Measurements from ENCODE around the gene KPTN. TPM values are rescaled to one million over a fixed set of nuclear protein-coding genes. Genes with fewer than 3 reads are reported as not detected.

The KPTN gene
- total and polyA plus RNA-seq, 2 donors (not counting 1 experiment from before 2014, with no cell fraction given), result 8.1 to 11.4 TPM

- no peak overlapping the region for H3K27ac Mint-ChIP-seq
- Histone ChIP-seq H3K4me1 (ENCODE audit: control insufficient read depth in 2 of 2, insufficient read depth in 2 of 2, low read length in 2 of 2) (peaks cover 25 to 27% of the 10 kb centered on the region in 2 donors), H3K4me3 (ENCODE audit: control extremely low read depth in 1 of 5, extremely low read depth in 1 of 5, insufficient read depth in 1 of 5, low read depth in 2 of 5, low read length in 4 of 5) (no peak overlapping the region), H3K27ac (ENCODE audit: low read length in 2 of 2) (no peak overlapping the region), H3K9me3 (ENCODE audit: control extremely low read depth in 1 of 3, control insufficient read depth in 2 of 3, insufficient read depth in 1 of 3, low read length in 2 of 3) (peaks cover 0 to 30% (median 4%) of the 10 kb centered on the region in 3 donors), H3K9ac (ENCODE audit: low read length) (no peak overlapping the region), H3K79me2 (ENCODE audit: control insufficient read depth, insufficient read depth, low read length) (no peaks in the 10 kb centered on the region), H2AFZ (ENCODE audit: insufficient read depth, low read depth, low read length, poor library complexity, severe bottlenecking) (no peak overlapping the region), H4K20me1 (ENCODE audit: control insufficient read depth, insufficient read depth, low read length, poor library complexity, severe bottlenecking) (no peaks in the 10 kb centered on the region), H3K4me2 (replicated peaks; ENCODE audit: low read depth, low read length, poor library complexity, severe bottlenecking) (no peak overlapping the region), H3K36me3 (replicated peaks in 1 of 2; ENCODE audit: control extremely low read depth in 1 of 2, control insufficient read depth in 1 of 2, extremely low read depth in 1 of 2, insufficient read depth in 2 of 2, low read length in 1 of 2) (no peaks in the 10 kb centered on the region), H3K27me3 (replicated peaks in 1 of 4; ENCODE audit: control extremely low read depth in 1 of 4, control insufficient read depth in 3 of 4, insufficient read depth in 4 of 4, low read length in 3 of 4) (peaks cover 0 to 88% (median 49%) of the 10 kb centered on the region in 4 experiments)
- POLR2A ChIA-PET, result interaction anchor here (0.5 kb wide), 1 partner anchor 88 kb away, joined by 3 read pairs; no protein-coding TSS in a partner anchor
- H3K4me1 Mint-ChIP-seq, result peaks cover 16% of the 10 kb centered on the region
- intact Hi-C loops (cut with micrococcal nuclease), result no loop called here
- no peak overlapping the region for H3K4me3 Mint-ChIP-seq
- TF ChIP-seq EZH2 (IDR thresholded peaks at IDR 0.05; ENCODE audit: borderline replicate concordance, insufficient read depth, low read depth, low read length, poor library complexity, severe bottlenecking), result no peak
- TF ChIP-seq CTCF (IDR thresholded peaks at IDR 0.05), result no peak
- no peaks in the 10 kb centered on the region for H3K9me3 Mint-ChIP-seq (ENCODE audit: insufficient read depth)
- ATAC-seq (ENCODE audit: low read depth) (no peak), DNase-seq (no peak)
- CTCF ChIA-PET, result interaction anchor here (1.1 to 9.0 kb wide), 5 partner anchors 51 to 308 kb away, joined by 4 to 175 read pairs (median 14); partner anchors contain the start of genes KPTN and NAPA
- H3K27me3 Mint-ChIP-seq, result peaks cover 56% of the 10 kb centered on the region
Measured at GRCh38 chr19:47432499-47432898, 51.5 kb downstream of the KPTN start.

- peaks cover 27 to 29% of the 10 kb centered on the region in 2 donors for H3K4me1 ChIP-seq (ENCODE audit: control insufficient read depth in 2 of 2, insufficient read depth in 2 of 2, low read length in 2 of 2)
- no peak overlapping the region for H3K9ac ChIP-seq (ENCODE audit: low read length)
- CTCF ChIA-PET, result interaction anchor here (0.7 to 9.0 kb wide), 6 partner anchors 52 to 609 kb away, joined by 3 to 175 read pairs (median 10); partner anchors contain the start of genes KPTN and NAPA
- Mint-ChIP-seq H3K4me1 (peaks cover 16% of the 10 kb centered on the region), H3K4me3 (no peak overlapping the region), H3K27me3 (peaks cover 53% of the 10 kb centered on the region), H3K27ac (no peak overlapping the region), H3K9me3 (ENCODE audit: insufficient read depth) (no peaks in the 10 kb centered on the region)
- no peaks in the 10 kb centered on the region for H3K36me3 ChIP-seq (replicated peaks in 1 of 2; ENCODE audit: control extremely low read depth in 1 of 2, control insufficient read depth in 1 of 2, extremely low read depth in 1 of 2, insufficient read depth in 2 of 2, low read length in 1 of 2)
- H4K20me1 ChIP-seq (ENCODE audit: control insufficient read depth, insufficient read depth, low read length, poor library complexity, severe bottlenecking), result no peaks in the 10 kb centered on the region
- H3K79me2 ChIP-seq (ENCODE audit: control insufficient read depth, insufficient read depth, low read length), result no peaks in the 10 kb centered on the region
- WGBS (ENCODE audit: insufficient coverage), result 47% methylated on average over 18 of the region's 18 CpGs
- POLR2A ChIA-PET, result interaction anchor here (0.5 kb wide), 1 partner anchor 87 kb away, joined by 3 read pairs; no protein-coding TSS in a partner anchor
- H2AFZ ChIP-seq (ENCODE audit: insufficient read depth, low read depth, low read length, poor library complexity, severe bottlenecking), result no peak overlapping the region
- peaks cover 0 to 88% (median 48%) of the 10 kb centered on the region in 4 experiments for H3K27me3 ChIP-seq (replicated peaks in 1 of 4; ENCODE audit: control extremely low read depth in 1 of 4, control insufficient read depth in 3 of 4, insufficient read depth in 4 of 4, low read length in 3 of 4)
- H3K4me2 ChIP-seq (replicated peaks; ENCODE audit: low read depth, low read length, poor library complexity, severe bottlenecking), result no peak overlapping the region
- H3K9me3 ChIP-seq (ENCODE audit: control extremely low read depth in 1 of 3, control insufficient read depth in 2 of 3, insufficient read depth in 1 of 3, low read length in 2 of 3), result peaks cover 0 to 33% (median 4%) of the 10 kb centered on the region in 3 donors
- no peak overlapping the region for H3K4me3 ChIP-seq (ENCODE audit: control extremely low read depth in 1 of 5, extremely low read depth in 1 of 5, insufficient read depth in 1 of 5, low read depth in 2 of 5, low read length in 4 of 5)
- no peak overlapping the region for H3K27ac ChIP-seq (ENCODE audit: low read length in 2 of 2)
- DNase-seq, result peak; percentile 3
- TF ChIP-seq CTCF (IDR thresholded peaks at IDR 0.05), result no peak
- TF ChIP-seq EZH2 (IDR thresholded peaks at IDR 0.05; ENCODE audit: borderline replicate concordance, insufficient read depth, low read depth, low read length, poor library complexity, severe bottlenecking), result no peak
- intact Hi-C loops (cut with micrococcal nuclease), result no loop called here
- no peak for ATAC-seq (ENCODE audit: low read depth)
Measured at GRCh38 chr19:47432091-47432490, 51.9 kb downstream of the KPTN start.
